Subcutaneous adipose tissue (tissue), 4 donors: ENCODE measurements around the gene ANKRD13B. TPM values are rescaled to one million over a fixed set of nuclear protein-coding genes. Genes with fewer than 3 reads are reported as not detected.

ENCODE experiments used
- CTCF ChIP-seq: fragments of 450-650 bp; IDR thresholded peaks from one replicate; pipeline ENCODE4 v1.5.1; 2016; ENCODE audit warnings: low read depth, mild to moderate bottlenecking, control low read depth, antibody characterized with exemption, moderate library complexity
- total RNA-seq, 4 donors: library from RNA; depleted of rRNA; stranded (reverse); fragments of >200 nt; gene quantifications; one replicate each; pipeline ENCODE4 v1.1.0, GENCODE V29; 2016

The ANKRD13B gene
- total RNA-seq: 10 to 100 TPM in 2 of 4 donors, 1 to 10 TPM in 2; 6.8 to 19.4 (median 13.0) TPM

- no peak for TF ChIP-seq CTCF
Observed at GRCh38 chr17:29592850-29593551, at the start of gene ANKRD13B. TSS of gene ANKRD13B (plus strand) at chr17:29593132. CDS start at chr17:29593622, 490 bp downstream.

GRCh38 chr17:29544066-29544465 is 48.9 kb upstream of the ANKRD13B start:
- no peak for TF ChIP-seq CTCF

GRCh38 chr17:29546085-29546484 is 46.8 kb upstream of the ANKRD13B start:
- TF ChIP-seq CTCF: no peak

- TF ChIP-seq CTCF: no peak
Observed at GRCh38 chr17:29546830-29547229, 46.1 kb upstream of the ANKRD13B start.

GRCh38 chr17:29549177-29549923 is 43.6 kb upstream of the ANKRD13B start:
- TF ChIP-seq CTCF: no peak

GRCh38 chr17:29555840-29556239 is 37.1 kb upstream of the ANKRD13B start:
- TF ChIP-seq CTCF: no peak

GRCh38 chr17:29557085-29557738 is 35.7 kb upstream of the ANKRD13B start:
- no peak for TF ChIP-seq CTCF
